ENCODE measurements around the gene TRAF7.

GRCh38 chr16:2196162-2196980, 40.8 kb downstream of the TRAF7 start, which contains the start of gene CASKIN1:
- TF ChIP-seq CTCF (conservative IDR thresholded peaks at IDR 0.05; ENCODE audit: low read length), result no peak
- TF ChIP-seq EZH2phosphoT487 (IDR thresholded peaks at IDR 0.05; ENCODE audit: borderline replicate concordance), result no peak
